Panc1 (cell line): ENCODE data around the gene HACD4. TPM values are rescaled to one million over a fixed set of nuclear protein-coding genes. Genes with fewer than 3 reads are reported as not detected.

ENCODE experiments used
- ATAC-seq: fragments of 200-7000 bp; cut with Tn5 transposase; 2 replicates; pipeline ENCODE4 v1.9.1; 2020; ENCODE audit warnings: mild to moderate bottlenecking, moderate library complexity
- BruUV-seq: library from RNA; stranded (reverse); fragments of 400-500 nt; replicated peaks from 2 replicates; lab custom pipeline; 2021; lab: Mats Ljungman, UMichigan
- CTCF ChIA-PET: fragments of 300-600 bp; sonication (Branson Sonifier 250); formaldehyde crosslinking; loops from one replicate; lab custom pipeline; 2022; ENCODE audit warnings: antibody characterized with exemption; lab: Charles Lee
- POLR2A ChIA-PET: fragments of 300-600 bp; sonication (Branson Sonifier 250); formaldehyde crosslinking; loops from one replicate; lab custom pipeline; 2022; ENCODE audit warnings: antibody characterized with exemption; lab: Charles Lee
- DNase-seq: peaks from one replicate; pipeline ENCODE4 v3.0.0-alpha.2; 2010; ENCODE audit warnings: low read depth, low spot score
- H3K27ac ChIP-seq: 2 replicates; pipeline ENCODE4 v1.5.1; 2011; ENCODE audit warnings: mild to moderate bottlenecking, low read length, inconsistent platforms
- H3K27me3 ChIP-seq: fragments of 200-500 bp; sonication (Bioruptor generic); 2 replicates; pipeline ENCODE4 v1.6.0; 2014; ENCODE audit warnings: low read length, inconsistent platforms; ENCODE audit not compliant: control insufficient read depth, insufficient read depth
- H3K36me3 ChIP-seq: fragments of 200-500 bp; sonication (Bioruptor generic); 2 replicates; pipeline ENCODE4 v1.5.1; 2014; ENCODE audit warnings: inconsistent platforms, mild to moderate bottlenecking, low read length, moderate library complexity; ENCODE audit not compliant: control insufficient read depth, insufficient read depth
- H3K4me1 ChIP-seq: 2 replicates; pipeline ENCODE4 v1.5.1; 2011; ENCODE audit warnings: inconsistent platforms, mild to moderate bottlenecking, low read length, moderate library complexity; ENCODE audit not compliant: control insufficient read depth, insufficient read depth
- H3K4me3 ChIP-seq, 2 experiments: 2 replicates each; pipeline ENCODE4 v1.5.1; 2011 to 2012; ENCODE audit warnings: low read depth in 2 of 2, low read length in 2 of 2, mild to moderate bottlenecking in 2 of 2, inconsistent platforms in 1 of 2, moderate library complexity in 1 of 2
- H3K9me3 ChIP-seq: fragments of 200-500 bp; sonication (Bioruptor generic); 2 replicates; pipeline ENCODE4 v1.5.1; 2014; ENCODE audit warnings: low read depth, mild to moderate bottlenecking, inconsistent platforms, low read length, moderate library complexity; ENCODE audit not compliant: control insufficient read depth, insufficient read depth
- POLR2AphosphoS5 ChIP-seq: IDR thresholded peaks from 2 replicates; pipeline ENCODE4 v1.6.1; 2012; ENCODE audit warnings: mild to moderate bottlenecking, low read depth, low read length, moderate library complexity
- SIN3A ChIP-seq: IDR thresholded peaks from 2 replicates; pipeline ENCODE4 v1.6.1; 2012; ENCODE audit warnings: low read depth, mild to moderate bottlenecking, low read length, moderate library complexity, borderline replicate concordance; ENCODE audit not compliant: insufficient read depth
- TCF7L2 ChIP-seq: IDR thresholded peaks from 2 replicates; pipeline ENCODE4 v1.6.1; 2011; ENCODE audit warnings: mild to moderate bottlenecking, low read depth, low read length, inconsistent platforms
- in situ Hi-C: cut with HindIII; loops from 2 replicates; pipeline ENCODE4 v1.10.0; 2016; ENCODE audit warnings: low sequenced_read_pairs, low pct_unique_long_range_greater_than_20kb
- intact Hi-C: fragments of 100-400 bp; cut with micrococcal nuclease; formaldehyde crosslinking; loops from one replicate; pipeline ENCODE4 v1.10.0; 2022; ENCODE audit not compliant: unreplicated experiment
- total RNA-seq: library from RNA; stranded (reverse); gene quantifications from one replicate; pipeline ENCODE4 v1.2.1, GENCODE V29; 2021; ENCODE audit not compliant: unreplicated experiment
- TF ChIP-seq, protein P1 (sequence below): fragments of 450-650 bp; IDR thresholded peaks from 2 replicates; pipeline ENCODE4 v1.5.1; 2017; ENCODE audit warnings: mild to moderate bottlenecking
- TF ChIP-seq, protein P2 (sequence below), 2 experiments: IDR thresholded peaks; 2 replicates each; pipeline ENCODE4 v1.6.1; 2011 to 2012; ENCODE audit warnings: low read depth in 2 of 2, control low read depth in 1 of 2, low read length in 1 of 2, mild to moderate bottlenecking in 1 of 2, moderate library complexity in 1 of 2; ENCODE audit not compliant: insufficient read depth in 1 of 2

Gene HACD4
- total RNA-seq, 1 experiment from 2014 or later: 0.13 TPM

DNA sequence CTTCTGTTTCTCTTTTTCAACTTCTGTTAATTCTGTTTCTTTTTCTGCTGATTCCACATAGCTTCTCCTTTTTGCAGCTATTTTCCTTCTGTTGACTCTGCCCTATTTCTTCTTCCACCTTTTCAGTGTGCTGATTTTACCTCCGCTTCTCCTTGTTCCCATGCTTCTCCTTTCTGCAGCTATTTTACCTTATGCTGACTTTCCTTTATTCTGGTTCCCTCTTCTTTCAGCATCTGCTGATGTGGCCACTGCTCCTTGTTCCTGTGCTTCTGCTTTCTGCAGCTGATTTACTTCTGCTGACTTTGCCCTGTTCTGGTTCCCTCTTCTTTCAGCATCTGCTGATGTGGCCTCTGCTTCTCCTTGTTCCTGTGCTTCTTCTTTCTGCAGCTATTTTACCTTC lies 58.8 kb downstream of the HACD4 start:
- TF ChIP-seq, protein P1, sequence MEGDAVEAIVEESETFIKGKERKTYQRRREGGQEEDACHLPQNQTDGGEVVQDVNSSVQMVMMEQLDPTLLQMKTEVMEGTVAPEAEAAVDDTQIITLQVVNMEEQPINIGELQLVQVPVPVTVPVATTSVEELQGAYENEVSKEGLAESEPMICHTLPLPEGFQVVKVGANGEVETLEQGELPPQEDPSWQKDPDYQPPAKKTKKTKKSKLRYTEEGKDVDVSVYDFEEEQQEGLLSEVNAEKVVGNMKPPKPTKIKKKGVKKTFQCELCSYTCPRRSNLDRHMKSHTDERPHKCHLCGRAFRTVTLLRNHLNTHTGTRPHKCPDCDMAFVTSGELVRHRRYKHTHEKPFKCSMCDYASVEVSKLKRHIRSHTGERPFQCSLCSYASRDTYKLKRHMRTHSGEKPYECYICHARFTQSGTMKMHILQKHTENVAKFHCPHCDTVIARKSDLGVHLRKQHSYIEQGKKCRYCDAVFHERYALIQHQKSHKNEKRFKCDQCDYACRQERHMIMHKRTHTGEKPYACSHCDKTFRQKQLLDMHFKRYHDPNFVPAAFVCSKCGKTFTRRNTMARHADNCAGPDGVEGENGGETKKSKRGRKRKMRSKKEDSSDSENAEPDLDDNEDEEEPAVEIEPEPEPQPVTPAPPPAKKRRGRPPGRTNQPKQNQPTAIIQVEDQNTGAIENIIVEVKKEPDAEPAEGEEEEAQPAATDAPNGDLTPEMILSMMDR: no peak
- TF ChIP-seq SIN3A (no peak), POLR2AphosphoS5 (no peak), TCF7L2 (no peak)
- TF ChIP-seq, protein P2, sequence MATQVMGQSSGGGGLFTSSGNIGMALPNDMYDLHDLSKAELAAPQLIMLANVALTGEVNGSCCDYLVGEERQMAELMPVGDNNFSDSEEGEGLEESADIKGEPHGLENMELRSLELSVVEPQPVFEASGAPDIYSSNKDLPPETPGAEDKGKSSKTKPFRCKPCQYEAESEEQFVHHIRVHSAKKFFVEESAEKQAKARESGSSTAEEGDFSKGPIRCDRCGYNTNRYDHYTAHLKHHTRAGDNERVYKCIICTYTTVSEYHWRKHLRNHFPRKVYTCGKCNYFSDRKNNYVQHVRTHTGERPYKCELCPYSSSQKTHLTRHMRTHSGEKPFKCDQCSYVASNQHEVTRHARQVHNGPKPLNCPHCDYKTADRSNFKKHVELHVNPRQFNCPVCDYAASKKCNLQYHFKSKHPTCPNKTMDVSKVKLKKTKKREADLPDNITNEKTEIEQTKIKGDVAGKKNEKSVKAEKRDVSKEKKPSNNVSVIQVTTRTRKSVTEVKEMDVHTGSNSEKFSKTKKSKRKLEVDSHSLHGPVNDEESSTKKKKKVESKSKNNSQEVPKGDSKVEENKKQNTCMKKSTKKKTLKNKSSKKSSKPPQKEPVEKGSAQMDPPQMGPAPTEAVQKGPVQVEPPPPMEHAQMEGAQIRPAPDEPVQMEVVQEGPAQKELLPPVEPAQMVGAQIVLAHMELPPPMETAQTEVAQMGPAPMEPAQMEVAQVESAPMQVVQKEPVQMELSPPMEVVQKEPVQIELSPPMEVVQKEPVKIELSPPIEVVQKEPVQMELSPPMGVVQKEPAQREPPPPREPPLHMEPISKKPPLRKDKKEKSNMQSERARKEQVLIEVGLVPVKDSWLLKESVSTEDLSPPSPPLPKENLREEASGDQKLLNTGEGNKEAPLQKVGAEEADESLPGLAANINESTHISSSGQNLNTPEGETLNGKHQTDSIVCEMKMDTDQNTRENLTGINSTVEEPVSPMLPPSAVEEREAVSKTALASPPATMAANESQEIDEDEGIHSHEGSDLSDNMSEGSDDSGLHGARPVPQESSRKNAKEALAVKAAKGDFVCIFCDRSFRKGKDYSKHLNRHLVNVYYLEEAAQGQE (IDR thresholded peaks at IDR 0.05; ENCODE audit: insufficient read depth in 1 of 2, low read depth in 2 of 2, low read length in 1 of 2): no peak
- Histone ChIP-seq H3K4me1 (no peaks in the 10 kb centered on the region), H3K36me3 (no peaks in the 10 kb centered on the region), H3K4me3 (no peak overlapping the region), H3K27ac (no peak overlapping the region), H3K27me3 (no peaks in the 10 kb centered on the region), H3K9me3 (no peaks in the 10 kb centered on the region)
- DNase-seq: no peak
- BruUV-seq: no TSS peak
- in situ Hi-C loops (no loop called here), intact Hi-C loops (no loop called here)
- CTCF ChIA-PET: no interaction called here
- no peak for ATAC-seq
- POLR2A ChIA-PET: no interaction called here

DNA sequence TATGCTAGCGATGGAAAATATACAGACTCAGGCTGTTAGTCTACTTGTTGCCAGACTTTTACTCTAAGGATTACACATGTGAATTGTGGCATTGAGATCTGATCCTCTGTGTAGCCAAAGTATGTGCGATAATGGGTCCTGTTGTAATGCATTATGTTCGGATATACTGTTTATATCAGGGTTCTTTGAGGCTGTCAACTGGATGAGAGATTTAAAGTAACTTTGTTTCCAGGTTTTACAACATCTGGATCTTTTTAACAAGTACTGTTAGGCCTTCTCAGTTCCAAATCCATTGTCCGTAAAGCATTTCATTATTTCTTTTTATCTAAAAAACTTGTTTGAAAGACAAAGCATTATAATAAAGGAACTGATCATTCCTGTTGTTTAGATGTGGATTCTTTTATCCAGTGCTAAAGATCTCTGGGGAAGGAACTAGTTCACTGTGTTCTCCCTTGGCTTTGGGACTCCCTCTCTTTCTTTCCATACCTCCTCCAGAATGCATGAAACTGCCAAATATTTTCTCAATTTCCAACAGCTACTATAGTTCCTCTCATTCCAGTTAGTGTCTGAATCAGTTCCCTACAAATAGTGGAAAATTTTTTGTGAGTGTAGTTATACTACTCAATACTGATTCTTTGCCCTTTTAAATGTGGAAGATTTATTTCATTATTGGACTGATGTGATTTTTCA lies 68.8 kb downstream of the HACD4 start:
- no peaks in the 10 kb centered on the region for H3K9me3 ChIP-seq
- H3K4me3 ChIP-seq: no peak overlapping the region
- CTCF ChIA-PET: no interaction called here
- no peak overlapping the region for H3K27ac ChIP-seq
- no peak for ATAC-seq
- in situ Hi-C loops: no loop called here
- H3K36me3 ChIP-seq: no peaks in the 10 kb centered on the region
- no peaks in the 10 kb centered on the region for H3K27me3 ChIP-seq
- POLR2A ChIA-PET: no interaction called here
- H3K4me1 ChIP-seq: no peaks in the 10 kb centered on the region
- TF ChIP-seq, protein P2 (IDR thresholded peaks at IDR 0.05; ENCODE audit: insufficient read depth in 1 of 2, low read depth in 2 of 2, low read length in 1 of 2): no peak
- TF ChIP-seq POLR2AphosphoS5 (no peak), SIN3A (no peak), TCF7L2 (no peak)
- TF ChIP-seq, protein P1: no peak
- BruUV-seq: no TSS peak
- no peak for DNase-seq
- intact Hi-C loops: no loop called here
